ENCODE results near the gene EVL.
"Not testable (repeated sequence)": the region's sequence is repeated elsewhere in the genome, so short reads cannot be mapped to it uniquely, and the experiment has no call there.

DNA sequence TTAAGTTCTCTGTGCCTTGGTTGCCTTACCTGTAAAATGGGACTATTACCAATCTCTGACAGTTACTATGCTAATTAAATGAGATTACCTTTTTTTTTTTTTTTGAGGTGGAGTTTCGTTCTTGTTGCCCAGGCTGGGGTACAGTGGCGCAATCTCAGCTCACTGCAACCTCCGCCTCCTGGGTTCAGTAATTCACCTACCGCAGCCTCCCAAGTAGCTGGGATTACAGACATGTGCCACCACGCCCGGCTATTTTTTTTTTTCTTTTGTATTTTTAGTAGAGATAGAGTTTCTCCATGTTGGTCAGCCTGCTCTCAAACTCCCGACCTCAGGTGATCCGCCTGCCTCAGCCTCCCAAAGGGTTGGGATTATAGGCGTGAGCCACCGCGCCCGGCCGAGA, 35.2 kb upstream of the EVL start:
- TF ChIP-seq CTCF (IDR thresholded peaks at IDR 0.05; ENCODE audit: low read depth, low read length); EZH2phosphoT487 (IDR thresholded peaks at IDR 0.05; ENCODE audit: low read depth): not testable (repeated sequence)
